ENCODE data around the gene EVC2.

DNA sequence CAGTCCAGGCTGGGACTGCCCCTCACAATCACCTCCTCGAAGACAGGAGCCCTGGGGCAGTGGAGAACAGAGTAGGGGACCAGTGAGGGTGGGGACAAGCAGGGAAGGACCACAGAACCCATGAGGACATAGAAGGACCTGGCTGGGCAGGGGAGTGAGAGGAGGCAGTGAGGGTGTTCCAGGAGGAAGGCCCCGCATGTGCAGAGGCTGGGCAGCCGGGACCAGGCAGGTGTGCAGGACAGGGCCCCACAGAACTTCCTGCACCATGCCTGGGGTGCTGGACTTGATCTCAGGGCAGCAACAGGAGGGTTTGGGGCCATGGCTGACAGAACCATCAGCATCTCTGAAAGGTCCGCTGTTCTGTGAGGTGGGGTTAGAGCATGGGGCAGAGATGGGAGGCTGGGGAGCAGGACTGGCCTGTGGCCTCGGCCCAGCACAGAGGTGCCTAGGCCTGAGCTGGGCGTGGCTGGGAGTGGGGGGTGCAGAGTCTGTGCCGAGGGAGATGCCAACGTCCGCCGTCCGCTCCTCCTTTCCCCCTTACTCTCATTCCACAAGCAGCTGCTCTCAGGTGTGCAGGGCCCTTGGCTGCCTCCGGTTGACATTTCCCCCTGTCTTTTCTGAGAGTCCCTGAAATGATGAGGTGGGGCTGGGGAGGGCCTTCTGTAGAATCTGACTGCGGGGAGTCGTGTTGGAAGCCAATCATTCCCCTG, 43.5 kb upstream of the EVC2 start:
- TF ChIP-seq, protein P1, sequence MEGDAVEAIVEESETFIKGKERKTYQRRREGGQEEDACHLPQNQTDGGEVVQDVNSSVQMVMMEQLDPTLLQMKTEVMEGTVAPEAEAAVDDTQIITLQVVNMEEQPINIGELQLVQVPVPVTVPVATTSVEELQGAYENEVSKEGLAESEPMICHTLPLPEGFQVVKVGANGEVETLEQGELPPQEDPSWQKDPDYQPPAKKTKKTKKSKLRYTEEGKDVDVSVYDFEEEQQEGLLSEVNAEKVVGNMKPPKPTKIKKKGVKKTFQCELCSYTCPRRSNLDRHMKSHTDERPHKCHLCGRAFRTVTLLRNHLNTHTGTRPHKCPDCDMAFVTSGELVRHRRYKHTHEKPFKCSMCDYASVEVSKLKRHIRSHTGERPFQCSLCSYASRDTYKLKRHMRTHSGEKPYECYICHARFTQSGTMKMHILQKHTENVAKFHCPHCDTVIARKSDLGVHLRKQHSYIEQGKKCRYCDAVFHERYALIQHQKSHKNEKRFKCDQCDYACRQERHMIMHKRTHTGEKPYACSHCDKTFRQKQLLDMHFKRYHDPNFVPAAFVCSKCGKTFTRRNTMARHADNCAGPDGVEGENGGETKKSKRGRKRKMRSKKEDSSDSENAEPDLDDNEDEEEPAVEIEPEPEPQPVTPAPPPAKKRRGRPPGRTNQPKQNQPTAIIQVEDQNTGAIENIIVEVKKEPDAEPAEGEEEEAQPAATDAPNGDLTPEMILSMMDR (conservative IDR thresholded peaks at IDR 0.05; ENCODE audit: low read length) = no peak
- no peak for TF ChIP-seq EZH2phosphoT487 (IDR thresholded peaks at IDR 0.05; ENCODE audit: borderline replicate concordance, low read depth, low read length)
